ENCODE data around the gene FTCD. TPM values are rescaled to one million over a fixed set of nuclear protein-coding genes. Genes with fewer than 3 reads are reported as not detected.
A peak's percentile ranks its signal among the peaks of the same experiment; 100 is the strongest.

The FTCD gene
- total RNA-seq, 1 experiment from 2014 or later = 5.9 TPM

DNA sequence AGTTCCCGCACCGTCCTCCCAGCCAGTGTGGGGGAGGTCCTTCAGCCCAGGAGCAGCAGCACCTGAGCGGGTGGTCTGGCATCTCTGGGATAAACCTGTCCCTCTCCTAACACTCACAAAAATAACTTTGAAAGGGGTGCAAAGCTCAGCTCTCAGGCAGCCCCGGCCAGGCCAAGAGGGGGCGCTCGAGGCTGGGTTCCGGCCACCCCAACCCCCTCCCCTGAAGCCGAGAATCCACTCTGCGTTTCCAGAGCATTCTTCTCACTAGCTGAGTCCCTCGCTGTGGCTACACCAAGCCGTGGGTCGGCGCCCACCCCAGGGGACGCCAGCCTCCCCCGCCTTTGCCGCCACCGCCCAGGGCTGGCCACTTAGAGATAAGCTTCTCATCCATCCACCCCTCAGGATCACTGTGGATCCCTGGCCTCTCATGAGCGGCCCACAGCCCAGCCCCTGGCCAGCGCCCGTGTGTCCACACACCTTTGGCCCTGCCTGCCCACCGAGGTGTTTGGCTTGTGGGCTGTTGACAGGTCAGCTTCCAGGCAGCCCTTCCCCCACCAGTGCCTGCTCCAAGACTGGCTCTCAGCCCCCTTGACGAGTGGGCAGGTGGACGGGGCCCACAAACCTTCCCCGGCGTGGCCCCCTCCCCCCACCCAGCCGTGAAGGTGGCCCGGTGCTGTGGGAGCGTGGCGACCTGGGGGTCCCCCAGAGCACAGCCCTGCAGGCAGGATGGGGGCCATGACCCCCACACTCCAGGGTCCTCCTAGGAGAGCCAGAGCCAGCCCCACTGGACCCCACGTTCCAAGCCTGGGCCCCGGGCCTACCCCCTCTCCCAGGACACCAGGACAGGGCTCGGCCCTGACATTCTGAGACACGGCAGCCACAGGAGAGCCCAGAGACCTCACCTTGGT, 1.9 kb downstream of the FTCD start:
- Histone ChIP-seq H3F3A (ENCODE audit: insufficient read depth, low read depth) (no peaks in the 10 kb centered on the region), H3K27me3 (ENCODE audit: insufficient read depth, low read depth) (no peaks in the 10 kb centered on the region), H4K20me1 (ENCODE audit: insufficient read depth) (no peaks in the 10 kb centered on the region), H2AFZ (no peak overlapping the region), H3K9me3 (ENCODE audit: insufficient read depth, low read depth) (no peaks in the 10 kb centered on the region), H3K79me2 (ENCODE audit: low read depth) (no peaks in the 10 kb centered on the region), H3K36me3 (ENCODE audit: low read depth) (no peaks in the 10 kb centered on the region), H3K4me3 (no peak overlapping the region), H3K4me2 (no peak overlapping the region), H3K4me1 (replicated peaks; ENCODE audit: insufficient read depth) (no peaks in the 10 kb centered on the region), H3K27ac (no peak overlapping the region), H3K9me2 (ENCODE audit: insufficient read depth) (no peaks in the 10 kb centered on the region)
- BruUV-seq (replicated peaks) = no TSS peak
- CTCF ChIA-PET = interaction anchor here (0.6 kb wide), 2 partner anchors 136 to 220 kb away, joined by 3 read pairs; no protein-coding TSS in a partner anchor
- POLR2A ChIA-PET (ENCODE audit: unreplicated experiment) = interaction anchor here (0.6 kb wide), 1 partner anchor 180 kb away, joined by 3 read pairs; no protein-coding TSS in a partner anchor
- intact Hi-C loops (cut with micrococcal nuclease; ENCODE audit: unreplicated experiment) = no loop called here
- peak in 1 of 2 experiments; percentile 37 for DNase-seq
- TF ChIP-seq EZH2 (IDR thresholded peaks at IDR 0.05; ENCODE audit: low read depth) (no peak), CTCF (conservative IDR thresholded peaks at IDR 0.05) (peak; percentile 61)

- Histone ChIP-seq H2AFZ (no peak overlapping the region), H3K27me3 (ENCODE audit: insufficient read depth, low read depth) (no peaks in the 10 kb centered on the region), H3K79me2 (ENCODE audit: low read depth) (no peaks in the 10 kb centered on the region), H3K4me3 (no peak overlapping the region), H3K27ac (no peak overlapping the region), H3K36me3 (ENCODE audit: low read depth) (no peaks in the 10 kb centered on the region), H3K9me3 (ENCODE audit: insufficient read depth, low read depth) (no peaks in the 10 kb centered on the region), H3F3A (ENCODE audit: insufficient read depth, low read depth) (no peaks in the 10 kb centered on the region), H4K20me1 (ENCODE audit: insufficient read depth) (no peaks in the 10 kb centered on the region), H3K4me2 (no peak overlapping the region), H3K9me2 (ENCODE audit: insufficient read depth) (no peaks in the 10 kb centered on the region), H3K4me1 (replicated peaks; ENCODE audit: insufficient read depth) (no peaks in the 10 kb centered on the region)
- POLR2A ChIA-PET (ENCODE audit: unreplicated experiment) = no interaction called here
- no peak for DNase-seq
- no TSS peak for BruUV-seq (replicated peaks)
- CTCF ChIA-PET = interaction anchor here (0.6 kb wide), 1 partner anchor 219 kb away, joined by 3 read pairs; no protein-coding TSS in a partner anchor
- TF ChIP-seq CTCF (conservative IDR thresholded peaks at IDR 0.05) (no peak), EZH2 (IDR thresholded peaks at IDR 0.05; ENCODE audit: low read depth) (no peak)
- intact Hi-C loops (cut with micrococcal nuclease; ENCODE audit: unreplicated experiment) = no loop called here
Observed at GRCh38 chr21:46152927-46153246, 2.5 kb downstream of the FTCD start.

DNA sequence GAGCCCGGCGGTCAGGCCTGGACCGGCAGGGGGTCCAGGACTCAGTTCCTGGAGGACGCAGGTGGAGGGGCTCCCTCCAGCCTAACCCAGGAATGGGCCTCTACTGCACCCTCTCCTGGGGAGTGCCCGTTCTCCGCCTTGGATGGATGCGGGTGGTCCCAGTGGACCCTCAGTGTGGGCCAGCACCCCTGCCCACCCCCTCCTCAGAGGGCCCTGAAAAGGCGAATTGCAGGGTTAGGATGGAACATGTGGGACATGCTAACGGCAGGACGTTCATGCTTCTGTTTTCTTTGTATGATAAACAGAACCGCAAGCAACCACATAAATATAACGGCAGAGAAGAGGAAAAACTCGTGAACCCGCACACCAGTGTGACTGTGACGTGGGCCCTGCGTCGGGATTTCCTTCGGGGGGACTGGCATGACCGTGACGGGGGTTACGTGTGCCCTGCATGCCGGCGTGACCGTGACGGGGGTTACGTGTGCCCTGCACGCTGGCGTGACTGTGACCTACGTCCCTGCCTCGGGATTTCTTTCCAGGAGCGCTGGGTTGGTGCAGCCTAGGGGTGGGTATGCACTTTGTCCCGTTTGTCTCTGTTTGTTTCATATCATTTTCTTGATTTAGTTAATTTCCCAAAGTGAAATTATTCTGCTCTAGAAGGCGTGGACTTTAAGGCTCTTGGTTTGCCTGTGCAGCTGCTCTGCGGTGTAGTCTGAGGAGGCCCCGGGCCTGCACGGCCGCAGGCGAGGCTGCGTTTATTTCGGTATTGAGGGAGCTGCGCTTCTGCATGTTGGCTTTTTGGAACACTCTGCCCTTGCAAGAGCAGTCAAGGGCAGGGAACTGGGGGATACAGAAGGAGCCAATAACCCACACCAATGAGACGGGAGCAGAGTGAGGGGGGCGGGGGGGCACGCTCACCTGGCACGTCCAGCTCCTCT, 3.1 kb downstream of the FTCD start:
- H3K9me3 ChIP-seq (ENCODE audit: insufficient read depth, low read depth) = no peaks in the 10 kb centered on the region
- CTCF ChIA-PET = no interaction called here
- no peak for TF ChIP-seq EZH2 (IDR thresholded peaks at IDR 0.05; ENCODE audit: low read depth)
- TF ChIP-seq CTCF (conservative IDR thresholded peaks at IDR 0.05) = no peak
- H3K4me3 ChIP-seq = no peak overlapping the region
- no peaks in the 10 kb centered on the region for H3K36me3 ChIP-seq (ENCODE audit: low read depth)
- H2AFZ ChIP-seq = no peak overlapping the region
- POLR2A ChIA-PET (ENCODE audit: unreplicated experiment) = no interaction called here
- H3K9me2 ChIP-seq (ENCODE audit: insufficient read depth) = no peaks in the 10 kb centered on the region
- H3F3A ChIP-seq (ENCODE audit: insufficient read depth, low read depth) = peaks cover 3% of the 10 kb centered on the region; the same call in 1 of the 2 replicates
- intact Hi-C loops (cut with micrococcal nuclease; ENCODE audit: unreplicated experiment) = no loop called here
- no peak overlapping the region for H3K27ac ChIP-seq
- BruUV-seq (replicated peaks) = no TSS peak
- H3K27me3 ChIP-seq (ENCODE audit: insufficient read depth, low read depth) = no peaks in the 10 kb centered on the region
- no peaks in the 10 kb centered on the region for H3K79me2 ChIP-seq (ENCODE audit: low read depth)
- H4K20me1 ChIP-seq (ENCODE audit: insufficient read depth) = no peaks in the 10 kb centered on the region
- H3K4me1 ChIP-seq (replicated peaks; ENCODE audit: insufficient read depth) = no peaks in the 10 kb centered on the region
- DNase-seq = no peak
- H3K4me2 ChIP-seq = no peak overlapping the region
